NCI-H1105 (cell line): Measurements from ENCODE around the gene VWF.

Experiments
- DNase-seq: peaks from one replicate; lab custom pipeline; 2025; lab: John Stamatoyannopoulos, UW

VWF gene

DNA sequence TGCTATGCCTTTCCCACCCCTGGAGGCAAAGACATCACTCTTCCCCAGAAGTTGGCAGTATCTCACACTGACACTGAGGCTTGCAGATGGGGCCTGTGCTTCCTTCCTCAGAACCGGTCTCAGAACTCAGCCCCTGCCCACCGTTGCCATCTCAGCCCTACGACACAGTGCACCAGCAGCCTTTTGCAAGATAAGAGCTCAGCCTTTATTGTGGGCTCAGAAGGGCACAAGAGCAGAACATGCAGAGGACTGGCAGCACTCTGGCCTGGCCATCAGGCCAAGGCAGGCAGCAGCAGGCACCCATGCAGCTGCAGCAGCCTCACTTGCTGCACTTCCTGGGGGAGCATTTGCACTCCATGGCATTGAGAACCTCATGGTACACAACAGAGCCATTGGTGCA lies 175.8 kb downstream of the VWF start:
- DNase-seq = no peak

GRCh38 chr12:5947006-5947405 lies 177.5 kb downstream of the VWF start:
- no peak for DNase-seq

- no peak for DNase-seq
Observed at GRCh38 chr12:5946388-5946787, 178.1 kb downstream of the VWF start.

GRCh38 chr12:5945071-5946008 lies 179.1 kb downstream of the VWF start, which contains the start of gene ANO2:
TSS of gene ANO2 (minus strand) at chr12:5945259. CDS start at chr12:5945217, 42 bp downstream.
- peak; percentile 47 for DNase-seq

- DNase-seq = peak; percentile 12
Observed at GRCh38 chr12:5944688-5945070, 179.8 kb downstream of the VWF start.

- no peak for DNase-seq
Observed at GRCh38 chr12:5944053-5944452, 180.4 kb downstream of the VWF start.

- no peak for DNase-seq
Observed at GRCh38 chr12:5941907-5942306, 182.6 kb downstream of the VWF start.

GRCh38 chr12:5927732-5928516 lies 196.5 kb downstream of the VWF start:
- DNase-seq = no peak

DNA sequence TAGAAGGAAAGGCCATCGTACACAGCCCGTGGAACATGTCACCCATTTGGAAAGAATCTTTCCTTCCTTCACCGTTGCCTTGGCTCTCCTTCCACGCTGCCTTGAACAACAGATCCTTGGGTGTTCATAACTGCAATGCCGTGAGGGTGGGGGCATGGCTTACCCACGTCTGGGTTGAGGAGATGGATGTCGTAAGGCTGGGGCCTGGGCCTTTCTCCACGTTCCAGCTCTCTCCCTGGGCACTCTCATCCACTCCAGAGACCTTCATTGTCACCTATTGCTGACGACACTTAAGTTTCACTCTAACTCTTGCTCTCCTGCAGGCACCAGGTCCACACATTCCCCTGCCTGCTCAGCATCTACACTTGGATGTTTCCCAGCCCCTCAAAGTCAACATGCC lies 198.8 kb downstream of the VWF start:
- no peak for DNase-seq

GRCh38 chr12:5924342-5924741 lies 200.1 kb downstream of the VWF start:
- DNase-seq = no peak

GRCh38 chr12:5923751-5924150 lies 200.7 kb downstream of the VWF start:
- no peak for DNase-seq

DNA sequence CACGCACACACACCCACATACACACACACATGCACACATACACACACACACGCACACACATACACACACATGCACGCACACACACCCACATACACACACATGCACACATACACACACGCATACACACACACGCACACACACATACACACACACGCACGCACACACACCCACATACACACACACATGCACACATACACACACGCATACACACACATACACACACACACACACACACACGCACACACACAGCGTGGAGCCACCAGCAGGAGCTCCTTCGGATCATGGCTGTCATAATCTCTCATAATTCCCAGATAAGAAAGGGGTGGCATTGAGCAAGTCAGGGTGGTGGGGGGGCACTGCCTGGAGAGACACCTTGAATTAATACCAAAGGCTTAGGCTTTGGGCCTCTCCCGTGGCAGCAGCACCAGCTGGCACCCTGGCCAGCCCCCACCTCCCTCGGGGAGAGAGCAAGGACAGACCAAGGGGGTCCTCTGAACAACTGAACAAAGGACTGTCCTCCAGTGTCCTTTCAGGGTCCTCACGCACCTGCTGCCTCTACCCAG lies 201.3 kb downstream of the VWF start:
- no peak for DNase-seq

GRCh38 chr12:5921966-5922899 lies 202.2 kb downstream of the VWF start:
- DNase-seq = no peak

- no peak for DNase-seq
Observed at GRCh38 chr12:5921027-5921909, 203.2 kb downstream of the VWF start.

- no peak for DNase-seq
Observed at GRCh38 chr12:5916785-5917290, 207.6 kb downstream of the VWF start.

DNA sequence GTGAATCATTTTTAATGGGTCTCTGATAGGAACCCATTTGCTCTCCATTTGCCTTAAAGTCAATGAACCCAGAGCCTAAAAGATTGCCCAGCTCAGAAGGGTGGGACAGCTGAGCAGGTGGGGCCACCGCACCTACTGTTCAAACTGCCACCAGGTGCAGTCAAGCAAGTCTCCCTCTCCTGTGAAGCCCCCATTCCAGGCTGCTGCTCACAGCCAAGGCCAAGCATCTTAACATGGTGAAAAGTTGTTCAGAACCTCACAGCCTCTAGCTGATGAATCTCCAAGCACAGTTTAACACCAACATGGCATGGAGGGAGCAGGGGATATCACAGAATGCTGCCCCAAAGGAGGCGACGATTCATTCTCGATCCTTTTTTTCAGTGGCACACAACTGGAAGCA lies 209.0 kb downstream of the VWF start:
- DNase-seq = no peak

DNA sequence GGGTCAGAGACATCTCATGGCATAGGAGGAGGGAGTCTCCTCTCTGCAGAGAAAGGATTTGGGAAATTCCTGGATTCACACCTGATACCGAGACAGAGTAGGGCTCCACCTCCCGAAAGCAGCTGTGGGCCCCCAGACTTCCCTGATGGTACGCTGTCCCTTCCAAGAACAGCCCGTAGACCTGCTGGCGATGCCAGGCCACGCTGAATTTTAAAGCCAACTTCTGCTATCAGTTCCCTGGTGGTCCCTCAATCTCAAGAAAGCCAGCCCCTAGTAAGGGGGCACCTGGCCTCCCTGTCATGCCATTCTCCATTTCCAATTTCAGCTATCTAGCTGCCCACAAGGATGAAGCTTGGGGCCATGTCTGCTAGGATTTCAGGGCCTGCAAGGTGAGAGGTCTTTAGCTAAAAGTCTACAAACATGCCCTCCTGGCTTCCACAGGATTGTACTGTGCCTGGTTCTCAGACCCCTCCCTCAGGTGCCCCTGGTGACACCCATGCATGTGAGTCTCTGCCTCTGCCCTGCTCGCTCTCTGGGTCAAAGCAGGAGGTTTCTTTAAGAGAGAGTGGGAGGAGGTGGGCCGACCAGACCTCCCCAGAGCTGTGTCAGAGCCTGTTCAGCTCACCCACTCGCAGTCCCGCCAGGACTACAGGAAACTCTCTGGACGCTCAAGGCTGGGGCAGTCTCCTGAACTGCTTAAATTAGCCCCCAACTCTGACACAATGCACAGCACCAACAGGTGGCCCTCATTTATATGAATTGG lies 209.9 kb downstream of the VWF start:
- DNase-seq = no peak

DNA sequence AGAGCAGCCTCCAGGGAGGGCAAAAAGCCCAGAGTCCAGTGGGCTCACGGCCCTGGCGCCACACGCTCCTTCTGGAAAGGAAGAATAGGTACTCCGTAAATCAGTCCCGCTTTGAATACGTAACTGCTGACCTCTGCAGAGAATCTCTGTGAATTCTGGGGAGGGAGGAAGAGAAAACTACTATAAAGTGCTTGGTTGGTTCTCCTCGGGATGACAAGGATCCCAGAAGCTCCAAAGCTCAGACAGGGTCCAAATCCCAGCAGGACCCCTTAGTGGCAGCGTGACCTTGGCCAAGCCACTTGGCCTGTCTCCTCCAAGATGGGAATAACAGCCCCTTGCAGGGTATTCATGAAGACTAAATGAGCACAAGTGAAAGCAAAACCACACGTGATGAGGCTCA lies 211.1 kb downstream of the VWF start:
- no peak for DNase-seq
